GM10248 (cell line): Measurements from ENCODE around the gene ANKRD60.

Experiments used
- CTCF ChIA-PET: fragments of 300-600 bp; sonication (Branson Sonifier 250); formaldehyde crosslinking; extraction: SDS; loops from one replicate; lab custom pipeline; 2021; ENCODE audit warnings: antibody characterized with exemption; lab: Yijun Ruan, JAX
- POLR2A ChIA-PET: fragments of 350-650 bp; sonication (Branson Sonifier 250); formaldehyde crosslinking; extraction: SDS; loops from one replicate; lab custom pipeline; 2020; ENCODE audit warnings: antibody characterized with exemption; lab: Yijun Ruan, JAX
- DNase-seq: peaks from one replicate; pipeline ENCODE4 v3.0.0; 2012; ENCODE audit errors: extremely low spot score
- TF ChIP-seq, protein P1 (sequence below): IDR thresholded peaks from 2 replicates; pipeline ENCODE4 v1.5.1; 2012; ENCODE audit warnings: mild to moderate bottlenecking, low read depth; ENCODE audit errors: extremely low read depth, missing control alignments, control extremely low read depth

The ANKRD60 gene

DNA sequence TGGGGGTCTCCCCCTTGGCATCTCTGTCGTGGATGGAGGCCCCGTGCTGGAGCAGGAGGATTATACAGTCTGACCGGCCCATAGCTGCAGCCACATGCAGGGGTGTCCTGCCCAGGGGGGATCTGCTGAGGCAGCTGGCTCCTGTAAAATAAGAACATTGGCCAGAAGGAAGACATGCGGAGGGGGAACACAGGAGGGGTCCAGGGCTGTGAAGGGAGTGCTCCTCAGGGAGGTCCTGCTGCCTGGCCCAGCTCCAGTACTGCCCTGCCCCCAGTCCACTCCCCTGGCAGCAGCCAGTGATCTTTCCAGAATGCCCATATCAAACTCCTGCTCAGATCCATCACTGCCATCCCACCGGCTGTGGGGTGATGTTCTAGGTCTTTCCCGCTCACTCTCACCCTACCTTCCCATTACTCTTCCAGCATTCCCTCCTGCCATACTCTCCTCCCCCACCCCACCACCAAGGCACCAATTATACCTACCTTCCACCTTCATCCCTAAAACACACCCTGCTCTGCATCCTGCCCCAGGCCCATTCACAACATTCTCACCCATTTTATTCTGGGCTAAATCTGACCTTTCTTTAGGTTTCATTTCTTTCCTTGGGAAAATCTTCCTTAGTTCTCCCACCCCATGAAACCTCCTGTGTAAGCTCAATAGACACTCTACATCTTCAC is 9.7 kb downstream of the ANKRD60 start:
- ChIA-PET POLR2A (no interaction called here), CTCF (interaction anchor here (1.2 to 10.1 kb wide), 4 partner anchors 9 to 625 kb away, joined by 3 to 71 read pairs (median 19); no protein-coding TSS in a partner anchor)
- DNase-seq = no peak
- TF ChIP-seq, protein P1, sequence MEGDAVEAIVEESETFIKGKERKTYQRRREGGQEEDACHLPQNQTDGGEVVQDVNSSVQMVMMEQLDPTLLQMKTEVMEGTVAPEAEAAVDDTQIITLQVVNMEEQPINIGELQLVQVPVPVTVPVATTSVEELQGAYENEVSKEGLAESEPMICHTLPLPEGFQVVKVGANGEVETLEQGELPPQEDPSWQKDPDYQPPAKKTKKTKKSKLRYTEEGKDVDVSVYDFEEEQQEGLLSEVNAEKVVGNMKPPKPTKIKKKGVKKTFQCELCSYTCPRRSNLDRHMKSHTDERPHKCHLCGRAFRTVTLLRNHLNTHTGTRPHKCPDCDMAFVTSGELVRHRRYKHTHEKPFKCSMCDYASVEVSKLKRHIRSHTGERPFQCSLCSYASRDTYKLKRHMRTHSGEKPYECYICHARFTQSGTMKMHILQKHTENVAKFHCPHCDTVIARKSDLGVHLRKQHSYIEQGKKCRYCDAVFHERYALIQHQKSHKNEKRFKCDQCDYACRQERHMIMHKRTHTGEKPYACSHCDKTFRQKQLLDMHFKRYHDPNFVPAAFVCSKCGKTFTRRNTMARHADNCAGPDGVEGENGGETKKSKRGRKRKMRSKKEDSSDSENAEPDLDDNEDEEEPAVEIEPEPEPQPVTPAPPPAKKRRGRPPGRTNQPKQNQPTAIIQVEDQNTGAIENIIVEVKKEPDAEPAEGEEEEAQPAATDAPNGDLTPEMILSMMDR = no peak

DNA sequence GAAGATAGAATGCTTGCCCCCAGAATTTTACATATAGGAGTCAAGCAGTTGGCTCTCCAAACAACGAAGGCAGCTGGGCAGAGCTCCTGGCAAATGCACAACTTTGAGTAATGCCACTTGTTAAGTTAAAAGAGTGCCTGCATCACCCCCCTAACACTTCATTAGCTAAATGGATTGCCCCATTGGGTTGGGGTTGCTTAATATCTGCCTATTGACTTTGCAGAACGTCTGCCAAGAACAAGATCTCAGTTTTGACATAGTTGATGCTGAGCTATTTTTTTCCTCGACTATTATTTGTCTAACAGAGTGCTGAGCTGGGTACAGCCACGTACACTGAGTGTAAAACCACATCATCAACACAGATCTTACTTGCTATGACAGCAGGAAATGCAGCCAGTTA is 12.1 kb downstream of the ANKRD60 start:
- TF ChIP-seq, protein P1 = no peak
- ChIA-PET POLR2A (no interaction called here), CTCF (interaction anchor here (1.1 to 2.3 kb wide), 3 partner anchors 9 to 24 kb away, joined by 3 to 8 read pairs (median 4); no protein-coding TSS in a partner anchor)
- DNase-seq = no peak

DNA sequence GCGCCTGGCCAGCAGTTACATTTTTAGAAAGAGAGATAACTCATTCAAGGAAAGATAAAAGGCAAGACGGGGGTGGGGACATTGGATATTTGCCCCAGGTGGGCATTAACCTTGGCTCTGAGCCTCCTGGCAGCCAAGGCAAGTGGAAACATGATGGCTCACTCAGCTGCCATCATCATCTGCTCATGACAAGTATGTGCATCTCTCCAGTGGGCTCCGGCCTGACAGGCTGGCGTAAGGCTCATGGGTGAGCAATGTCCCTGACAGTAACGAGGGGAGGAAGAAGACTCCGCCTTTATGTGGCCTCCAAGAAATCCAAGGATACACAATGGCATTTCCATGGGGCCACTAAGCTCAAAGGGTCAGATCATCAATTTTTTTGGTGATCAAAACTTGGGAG is 13.3 kb downstream of the ANKRD60 start:
- CTCF ChIA-PET = interaction anchor here (1.4 to 2.3 kb wide), 2 partner anchors 16 to 23 kb away, joined by 3 to 8 read pairs; no protein-coding TSS in a partner anchor
- TF ChIP-seq, protein P1 = no peak
- POLR2A ChIA-PET = no interaction called here
- no peak for DNase-seq

DNA sequence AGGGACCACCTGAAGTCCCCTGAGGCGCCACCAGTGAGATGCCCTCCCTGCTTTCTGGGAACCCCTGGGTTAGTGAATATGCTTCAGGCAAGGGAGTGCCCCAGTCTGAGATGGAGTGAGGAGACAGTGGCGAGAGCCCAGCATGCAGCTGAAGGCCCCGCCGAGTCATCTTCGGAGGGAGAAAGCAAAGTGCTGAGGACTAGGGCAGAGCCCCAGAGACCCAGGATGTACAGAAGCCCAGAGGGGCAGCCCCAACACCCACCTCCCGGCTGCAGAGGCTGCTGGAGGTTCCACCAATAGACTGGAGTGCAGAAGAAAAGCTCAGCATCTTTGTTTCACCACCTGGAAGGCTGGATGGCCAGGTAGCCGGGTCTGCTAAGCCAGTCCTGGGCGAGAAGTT is 14.1 kb downstream of the ANKRD60 start:
- ChIA-PET CTCF (no interaction called here), POLR2A (no interaction called here)
- no peak for DNase-seq
- TF ChIP-seq, protein P1 = no peak

DNA sequence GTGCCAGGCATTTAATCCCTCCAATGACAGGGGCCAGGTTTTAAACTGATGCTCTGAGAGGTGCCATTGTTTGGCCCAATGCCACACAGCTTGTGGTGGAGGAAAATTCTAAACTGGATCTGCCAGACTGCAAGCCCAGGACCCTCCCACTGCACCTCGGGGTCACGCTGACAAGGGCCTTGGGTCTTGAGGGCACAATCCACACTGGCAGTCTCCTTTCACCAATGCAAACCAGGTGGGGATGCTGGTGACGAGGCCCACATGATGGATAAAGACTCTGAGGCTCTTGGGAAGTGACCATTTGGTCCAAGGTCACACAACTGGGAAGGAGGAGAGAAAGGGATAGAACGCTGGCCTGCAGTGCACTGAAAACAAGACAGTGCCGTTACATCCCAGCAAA is 14.7 kb downstream of the ANKRD60 start:
- POLR2A ChIA-PET = no interaction called here
- CTCF ChIA-PET = interaction anchor here (8.6 kb wide), 1 partner anchor 616 kb away, joined by 87 read pairs; no protein-coding TSS in a partner anchor
- TF ChIP-seq, protein P1 = no peak
- DNase-seq = no peak

DNA sequence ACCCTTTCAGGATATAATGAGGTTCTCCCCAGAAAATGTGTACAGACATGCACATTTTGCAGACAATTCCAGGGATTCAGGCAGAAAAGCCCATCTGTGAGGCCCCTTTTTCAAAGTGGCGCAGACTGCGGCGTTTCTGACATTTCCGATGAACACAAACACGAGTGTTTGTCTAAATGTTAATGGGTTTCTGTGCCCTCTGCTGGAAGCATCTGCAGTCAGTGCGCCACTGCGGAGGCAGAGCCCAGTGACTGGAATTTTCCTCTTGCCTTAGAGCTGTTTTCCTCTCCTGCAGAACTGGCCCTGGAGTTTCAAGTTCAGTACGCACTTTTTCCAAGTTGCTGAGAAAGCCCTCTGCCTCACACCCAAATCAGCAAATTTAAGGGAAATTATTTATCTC is 15.3 kb downstream of the ANKRD60 start:
- POLR2A ChIA-PET = no interaction called here
- CTCF ChIA-PET = interaction anchor here (1.0 to 8.6 kb wide), 4 partner anchors 9 to 615 kb away, joined by 3 to 87 read pairs (median 42); no protein-coding TSS in a partner anchor
- TF ChIP-seq, protein P1 = no peak
- no peak for DNase-seq
